Measurements from ENCODE around the gene HTRA3.

Gene HTRA3

DNA sequence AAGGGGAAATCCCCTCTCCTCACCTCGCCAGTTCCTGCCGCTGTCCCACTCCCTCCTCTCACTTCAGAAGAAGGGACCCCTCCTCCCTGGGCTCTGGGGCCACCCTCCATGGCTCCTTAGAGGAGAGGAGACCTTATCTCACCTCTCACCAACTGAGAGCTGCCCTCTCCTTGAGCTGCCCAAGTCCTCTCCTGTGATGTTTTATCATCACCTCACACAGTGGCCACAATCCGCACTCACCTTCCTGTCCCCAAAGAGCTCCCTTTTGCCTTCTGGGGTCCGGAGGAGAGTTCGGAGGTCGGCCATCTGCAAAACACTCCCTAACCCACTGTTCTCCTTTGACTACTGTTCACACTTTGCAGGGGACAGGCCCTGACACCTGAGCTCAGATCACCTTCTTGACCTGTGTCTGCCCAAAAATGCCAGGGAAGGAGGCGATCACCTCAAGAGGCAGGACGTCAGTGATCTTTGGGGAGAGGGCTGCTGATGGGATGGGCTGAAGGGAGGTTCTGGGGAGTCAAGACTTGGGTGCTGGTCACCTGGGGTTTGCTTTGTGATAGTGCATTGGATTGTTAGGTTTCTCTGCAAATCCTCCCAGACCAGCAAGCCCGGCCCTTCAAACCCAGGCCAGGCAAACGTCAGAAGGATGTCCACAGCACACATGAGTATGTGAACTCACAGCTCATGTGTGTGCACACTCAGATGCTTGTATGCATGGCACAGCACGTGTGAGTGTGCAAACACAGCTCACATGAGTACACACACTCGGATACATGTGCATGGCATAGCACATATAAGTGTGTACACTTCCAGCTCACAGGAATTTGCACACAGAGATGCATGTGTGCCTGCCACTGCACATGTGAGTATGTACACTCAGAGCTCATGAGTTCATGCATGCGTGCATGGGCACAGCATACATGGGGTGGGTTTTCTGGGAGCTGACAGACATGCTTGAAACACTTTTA is 41.8 kb downstream of the HTRA3 start:
- Mint-ChIP-seq H3K4me1 (no peaks in the 10 kb centered on the region), H3K4me3 (no peak overlapping the region), H3K27me3 (peaks cover 9% of the 10 kb centered on the region), H3K27ac (no peak overlapping the region), H3K9me3 (peaks cover 0 to 16% of the 10 kb centered on the region in 2 donors)
- DNase-seq (no peak), ATAC-seq (no peak)

GRCh38 chr4:8312069-8312445 is 42.5 kb downstream of the HTRA3 start:
- no peak overlapping the region for H3K4me3 Mint-ChIP-seq
- H3K27me3 Mint-ChIP-seq: peaks cover 9% of the 10 kb centered on the region
- H3K27ac Mint-ChIP-seq: no peak overlapping the region
- DNase-seq (no peak), ATAC-seq (no peak)
- H3K9me3 Mint-ChIP-seq: peaks cover 0 to 16% of the 10 kb centered on the region in 2 donors
- H3K4me1 Mint-ChIP-seq: no peaks in the 10 kb centered on the region

DNA sequence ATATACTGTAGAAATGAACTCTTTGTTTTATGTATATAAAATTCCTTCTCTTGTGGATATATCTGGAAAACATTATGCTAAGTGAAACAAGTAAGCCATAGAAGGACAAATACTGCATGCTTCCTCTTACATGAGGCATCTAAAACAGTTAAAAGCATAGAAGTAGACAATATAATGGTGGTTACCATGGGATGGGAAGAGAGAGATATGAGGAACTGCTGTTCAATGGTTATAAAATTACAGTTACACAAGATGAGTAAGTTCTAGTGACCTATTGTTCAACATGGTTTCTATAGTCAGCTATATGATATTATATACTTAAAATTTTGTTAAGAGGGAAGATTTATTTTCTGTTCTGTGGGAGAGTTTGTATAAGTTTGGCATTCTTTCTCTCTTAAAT is 43.4 kb downstream of the HTRA3 start:
- peaks cover 9% of the 10 kb centered on the region for H3K27me3 Mint-ChIP-seq
- no peak for ATAC-seq
- H3K9me3 Mint-ChIP-seq: peaks cover 0 to 16% of the 10 kb centered on the region in 2 donors
- H3K27ac Mint-ChIP-seq: no peak overlapping the region
- H3K4me3 Mint-ChIP-seq: no peak overlapping the region
- no peak for DNase-seq
- H3K4me1 Mint-ChIP-seq: no peaks in the 10 kb centered on the region

DNA sequence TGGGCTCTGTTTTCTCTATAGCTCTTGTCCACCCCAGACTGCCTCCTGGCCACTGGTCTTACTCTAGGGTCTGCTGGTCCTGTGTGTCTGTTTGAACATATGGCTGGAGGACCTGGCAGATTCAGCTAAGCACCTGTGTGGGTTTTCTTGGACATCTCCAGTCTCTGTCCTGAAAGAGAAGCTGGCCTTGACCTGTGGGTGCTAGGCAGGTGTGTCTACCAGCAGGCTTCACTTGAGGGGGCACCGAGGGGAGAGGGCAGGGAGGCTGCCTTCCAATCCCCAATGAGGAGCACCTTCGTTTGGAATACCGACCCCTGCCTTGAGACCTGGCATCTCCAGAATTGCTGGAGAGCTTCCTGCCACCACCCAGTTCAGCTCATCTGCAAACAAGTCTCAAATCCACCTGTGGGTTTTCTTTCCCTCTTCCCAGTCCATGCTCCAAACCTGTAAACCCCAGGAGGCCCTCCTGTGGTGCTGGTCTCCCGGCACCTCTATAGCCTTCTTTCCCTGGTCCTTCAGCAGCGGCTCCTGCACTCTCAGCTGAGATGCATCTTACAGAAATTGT is 45.2 kb downstream of the HTRA3 start:
- no peak overlapping the region for H3K4me3 Mint-ChIP-seq
- no peaks in the 10 kb centered on the region for H3K4me1 Mint-ChIP-seq
- H3K27ac Mint-ChIP-seq: no peak overlapping the region
- no peak for DNase-seq
- peaks cover 0 to 16% of the 10 kb centered on the region in 2 donors for H3K9me3 Mint-ChIP-seq
- peaks cover 9% of the 10 kb centered on the region for H3K27me3 Mint-ChIP-seq
- ATAC-seq: no peak

DNA sequence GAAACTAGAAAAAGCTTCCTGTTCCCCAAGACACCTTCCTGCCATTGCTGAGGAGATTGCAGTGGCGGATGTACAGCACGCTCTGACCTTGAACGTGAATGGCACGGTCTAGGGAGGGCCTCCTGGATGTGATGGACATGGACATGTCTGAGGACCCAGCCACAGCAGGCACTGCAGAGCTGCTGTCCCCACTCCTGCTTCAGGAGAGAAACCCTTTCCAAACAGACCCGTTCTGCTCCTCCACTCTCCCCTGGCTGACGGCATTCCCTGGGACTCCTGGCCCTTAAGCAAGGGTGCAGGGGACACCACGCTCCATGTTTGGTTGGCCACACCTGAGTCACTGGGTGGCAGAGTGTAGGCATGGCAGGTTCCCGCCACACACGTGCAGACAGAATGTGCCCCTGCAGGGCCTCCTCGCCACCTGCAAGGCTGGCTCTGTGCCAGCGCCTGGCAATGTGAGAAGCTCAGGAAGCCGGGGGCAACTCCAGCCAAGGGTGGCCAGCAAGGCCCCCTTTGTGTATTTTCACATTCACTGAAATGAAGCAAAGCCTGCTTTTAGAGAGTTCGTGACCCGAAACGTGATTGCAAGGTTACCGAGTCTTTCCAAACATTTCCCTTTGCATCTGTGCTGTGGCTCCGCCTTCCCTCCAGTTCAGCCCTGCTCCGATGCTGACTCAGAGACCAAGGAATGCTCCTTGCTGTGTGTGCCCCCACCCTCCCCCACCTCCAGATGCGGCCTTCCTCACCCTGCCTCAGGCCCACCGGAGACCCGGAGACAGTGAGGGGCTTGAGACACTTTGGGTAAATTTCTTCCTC is 46.1 kb downstream of the HTRA3 start:
- H3K4me3 Mint-ChIP-seq: no peak overlapping the region
- H3K4me1 Mint-ChIP-seq: no peaks in the 10 kb centered on the region
- ATAC-seq: no peak
- H3K27ac Mint-ChIP-seq: no peak overlapping the region
- DNase-seq: no peak
- H3K9me3 Mint-ChIP-seq: peaks cover 0 to 16% of the 10 kb centered on the region in 2 donors
- peaks cover 9% of the 10 kb centered on the region for H3K27me3 Mint-ChIP-seq

GRCh38 chr4:8316251-8316771 is 46.8 kb downstream of the HTRA3 start:
- no peak for ATAC-seq
- peaks cover 9% of the 10 kb centered on the region for H3K27me3 Mint-ChIP-seq
- H3K27ac Mint-ChIP-seq: no peak overlapping the region
- no peak overlapping the region for H3K4me3 Mint-ChIP-seq
- DNase-seq: no peak
- no peaks in the 10 kb centered on the region for H3K4me1 Mint-ChIP-seq
- H3K9me3 Mint-ChIP-seq: peaks cover 0 to 16% of the 10 kb centered on the region in 2 donors

DNA sequence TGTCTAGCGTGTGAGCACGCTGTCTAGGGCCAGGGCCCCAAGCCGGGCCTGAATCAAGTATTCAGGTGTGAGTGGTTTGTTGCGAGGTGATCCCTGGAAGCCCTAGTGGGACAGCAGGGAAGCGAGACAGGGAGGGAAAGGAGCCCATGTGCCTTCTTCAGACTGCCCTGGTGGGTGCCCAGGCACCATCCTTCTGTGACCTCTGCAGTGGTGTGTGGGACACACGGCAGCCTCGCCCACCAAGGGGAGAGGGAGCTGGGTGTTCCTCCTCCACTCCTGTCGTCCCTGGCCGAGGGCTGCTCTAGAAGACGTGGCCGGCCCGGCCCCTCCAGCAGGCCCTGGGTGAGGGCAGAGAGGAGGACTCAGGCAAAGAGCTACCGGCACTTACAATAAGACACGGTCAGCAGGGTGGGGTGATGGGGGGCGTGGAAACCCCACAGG is 47.4 kb downstream of the HTRA3 start:
- no peak for ATAC-seq
- no peak for DNase-seq
- H3K9me3 Mint-ChIP-seq: peaks cover 0 to 16% of the 10 kb centered on the region in 2 donors
- H3K4me1 Mint-ChIP-seq: no peaks in the 10 kb centered on the region
- H3K4me3 Mint-ChIP-seq: no peak overlapping the region
- peaks cover 9% of the 10 kb centered on the region for H3K27me3 Mint-ChIP-seq
- H3K27ac Mint-ChIP-seq: no peak overlapping the region

GRCh38 chr4:8317474-8317873 is 47.9 kb downstream of the HTRA3 start:
- Mint-ChIP-seq H3K4me3 (no peak overlapping the region), H3K27me3 (peaks cover 9% of the 10 kb centered on the region), H3K9me3 (peaks cover 0 to 11% of the 10 kb centered on the region in 2 donors), H3K27ac (no peak overlapping the region), H3K4me1 (no peaks in the 10 kb centered on the region)
- ATAC-seq (no peak), DNase-seq (no peak)

DNA sequence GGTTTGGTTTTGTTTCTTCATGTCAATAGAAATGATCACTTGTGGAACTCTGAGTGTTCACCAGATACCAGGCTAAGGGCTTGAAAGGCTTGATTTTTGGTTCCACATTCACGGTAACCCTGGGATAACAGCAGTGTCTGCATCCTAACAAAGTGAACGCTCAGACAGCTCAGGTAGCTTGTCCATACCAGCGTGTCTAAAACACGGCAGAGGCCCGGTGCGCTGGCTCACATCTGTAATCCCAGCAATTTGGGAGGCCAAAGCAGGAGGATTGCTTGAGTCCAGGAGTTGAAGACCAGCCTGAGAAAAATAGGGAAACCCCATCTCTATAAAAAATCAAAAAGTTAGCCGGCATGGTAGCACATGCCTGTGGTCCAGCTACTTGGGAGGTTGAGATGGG is 49.0 kb downstream of the HTRA3 start:
- no peak overlapping the region for H3K27ac Mint-ChIP-seq
- peaks cover 0 to 8% of the 10 kb centered on the region in 2 donors for H3K9me3 Mint-ChIP-seq
- no peak overlapping the region for H3K4me3 Mint-ChIP-seq
- H3K4me1 Mint-ChIP-seq: no peaks in the 10 kb centered on the region
- DNase-seq (no peak), ATAC-seq (no peak)
- peaks cover 9% of the 10 kb centered on the region for H3K27me3 Mint-ChIP-seq

- H3K4me3 Mint-ChIP-seq: no peak overlapping the region
- peaks cover 0 to 2% of the 10 kb centered on the region in 2 donors for H3K9me3 Mint-ChIP-seq
- no peak overlapping the region for H3K27ac Mint-ChIP-seq
- no peak for ATAC-seq
- DNase-seq: no peak
- H3K4me1 Mint-ChIP-seq: no peaks in the 10 kb centered on the region
- peaks cover 9% of the 10 kb centered on the region for H3K27me3 Mint-ChIP-seq
Measured at GRCh38 chr4:8319061-8319460, 49.5 kb downstream of the HTRA3 start.

GRCh38 chr4:8319731-8320385 is 50.3 kb downstream of the HTRA3 start:
- no peak for ATAC-seq
- Mint-ChIP-seq H3K4me3 (no peak overlapping the region), H3K9me3 (no peaks in the 10 kb centered on the region), H3K27me3 (peaks cover 8% of the 10 kb centered on the region), H3K27ac (no peak overlapping the region), H3K4me1 (no peaks in the 10 kb centered on the region)
- no peak for DNase-seq

DNA sequence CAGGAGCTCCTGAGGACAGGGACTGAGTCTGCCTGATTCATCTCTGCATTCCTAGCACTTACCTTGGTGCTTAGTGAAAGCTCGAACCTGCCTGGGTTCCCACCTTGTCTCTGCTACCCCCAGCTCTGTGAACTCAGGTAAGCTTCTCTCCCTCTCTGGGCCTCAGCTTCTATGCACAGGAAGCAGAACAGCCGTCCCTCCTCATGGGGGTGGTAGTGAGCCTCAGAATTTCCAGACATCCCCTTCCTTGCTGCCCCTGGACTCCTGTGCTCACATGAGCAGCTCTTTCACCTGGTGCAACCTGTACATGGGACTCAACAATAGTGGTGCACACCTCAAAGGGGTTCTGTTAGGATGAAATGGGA is 50.8 kb downstream of the HTRA3 start:
- Mint-ChIP-seq H3K4me3 (no peak overlapping the region), H3K9me3 (no peaks in the 10 kb centered on the region), H3K27ac (no peak overlapping the region), H3K27me3 (peaks cover 3% of the 10 kb centered on the region), H3K4me1 (no peaks in the 10 kb centered on the region)
- DNase-seq (no peak), ATAC-seq (no peak)

GRCh38 chr4:8321220-8321619 is 51.7 kb downstream of the HTRA3 start:
- H3K4me3 Mint-ChIP-seq: no peak overlapping the region
- no peaks in the 10 kb centered on the region for H3K4me1 Mint-ChIP-seq
- DNase-seq: no peak
- H3K27me3 Mint-ChIP-seq: no peaks in the 10 kb centered on the region
- ATAC-seq: no peak
- H3K27ac Mint-ChIP-seq: no peak overlapping the region
- H3K9me3 Mint-ChIP-seq: no peaks in the 10 kb centered on the region

- Mint-ChIP-seq H3K4me1 (no peaks in the 10 kb centered on the region), H3K4me3 (no peak overlapping the region), H3K27ac (no peak overlapping the region), H3K9me3 (no peaks in the 10 kb centered on the region), H3K27me3 (no peaks in the 10 kb centered on the region)
- ATAC-seq (no peak), DNase-seq (no peak)
Measured at GRCh38 chr4:8321771-8322170, 52.2 kb downstream of the HTRA3 start.

All from stimulated activated naive CD8-positive, alpha-beta T cell treated with anti-CD3 and anti-CD28 coated beads, Interleukin-15, amount 100 ng/mL, for 72 hours (primary cell).